Myometrial cell (primary cell): ENCODE measurements around the gene GSX2. TPM values are rescaled to one million over a fixed set of nuclear protein-coding genes. Genes with fewer than 3 reads are reported as not detected.

Experiments
- total RNA-seq: library from RNA; depleted of rRNA; stranded (reverse); fragments of >200 nt; gene quantifications from 2 replicates; pipeline ENCODE4 v1.2.3, GENCODE V29; 2015

The GSX2 gene
- total RNA-seq: not detected in 2 replicates

DNA sequence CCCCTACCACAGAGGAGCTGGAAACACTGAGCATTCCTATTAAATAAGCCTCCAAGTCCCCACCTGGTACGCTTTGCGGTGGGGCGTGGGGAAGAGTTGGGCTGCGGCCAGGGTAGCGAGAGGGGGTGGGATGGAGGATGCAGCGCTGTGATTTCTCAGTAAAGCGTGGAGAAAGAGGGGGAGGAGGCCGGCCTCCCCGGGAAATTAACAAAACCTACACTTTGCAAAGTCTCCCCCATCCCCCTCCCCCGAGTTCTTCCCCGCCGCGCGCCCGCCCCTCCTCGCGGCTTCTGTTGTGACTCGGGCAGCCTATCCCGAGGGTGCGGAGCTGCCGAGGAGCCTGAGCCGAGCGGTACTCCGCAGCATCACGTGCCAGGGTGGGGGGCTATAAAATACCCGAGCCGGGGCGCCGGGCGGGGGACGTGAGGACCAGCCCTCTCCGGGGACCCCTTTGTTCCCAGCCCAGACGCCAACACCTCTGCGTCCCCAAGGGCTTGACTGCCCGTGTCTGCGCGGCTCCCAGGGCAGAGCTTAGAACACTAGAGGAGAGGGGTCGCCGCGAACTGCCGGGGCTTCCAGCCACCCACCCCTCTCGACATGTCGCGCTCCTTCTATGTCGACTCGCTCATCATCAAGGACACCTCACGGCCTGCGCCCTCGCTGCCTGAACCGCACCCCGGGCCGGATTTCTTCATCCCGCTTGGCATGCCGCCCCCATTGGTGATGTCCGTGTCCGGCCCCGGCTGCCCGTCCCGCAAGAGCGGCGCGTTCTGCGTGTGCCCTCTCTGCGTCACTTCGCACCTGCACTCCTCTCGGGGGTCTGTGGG lies at the start of gene GSX2:
Gene GSX2 (plus strand): TSS at position 416 of the 827 bp plus-strand sequence. CDS start 182 bp downstream, at position 598.

DNA sequence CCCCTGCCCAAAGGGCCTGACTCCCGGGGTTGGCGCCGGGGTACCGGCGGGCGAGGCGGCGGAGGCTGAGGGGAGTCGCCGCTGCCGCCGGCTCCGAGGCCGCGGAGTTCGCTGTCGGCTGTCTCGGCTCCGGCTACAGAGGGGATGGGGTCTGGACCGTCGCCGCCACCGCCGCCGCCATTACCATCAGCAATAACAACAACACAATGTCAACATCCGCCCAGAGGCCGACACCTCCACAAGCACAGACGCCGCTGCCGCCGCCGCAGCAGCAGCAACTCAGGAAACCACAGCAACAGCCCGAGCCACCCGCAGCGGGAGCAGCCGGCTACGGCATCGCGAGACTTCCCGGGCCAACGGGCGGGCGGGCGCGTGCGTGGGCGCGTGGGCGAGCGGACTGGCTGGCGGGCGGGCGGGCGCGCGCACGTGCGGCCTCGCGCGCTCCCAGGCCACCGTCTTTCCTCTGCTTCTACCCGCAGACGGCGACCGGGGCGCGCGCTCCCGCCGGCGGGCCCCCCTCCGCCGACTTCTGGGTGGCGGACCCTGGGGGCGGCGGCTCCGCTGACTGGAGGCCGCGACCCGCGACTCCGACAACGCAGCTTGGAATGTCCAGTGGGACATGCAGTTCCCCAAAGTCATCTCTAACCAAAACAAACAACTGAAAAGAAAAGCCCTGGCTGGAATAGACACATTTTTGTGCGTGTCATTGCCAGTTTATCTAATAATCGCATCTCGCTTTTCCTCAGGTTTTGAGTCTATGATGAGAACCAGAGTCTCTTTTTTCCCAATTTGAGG lies 35.4 kb upstream of the GSX2 start, which contains the start of gene CHIC2:
Gene CHIC2 (minus strand): TSS at position 289 of the 795 bp plus-strand sequence. CDS start 305 bp downstream, outside the sequence.

Other genes with a start within 250 kb of the GSX2 start
- gene CHIC2, start 35.6 kb upstream of the GSX2 start, total RNA-seq: 23.9 and 35.4 TPM in 2 replicates
- gene PDGFRA, start 129.1 kb downstream of the GSX2 start, total RNA-seq: 63.1 and 101 TPM in 2 replicates